ENCODE data around the gene COL28A1. TPM values are rescaled to one million over a fixed set of nuclear protein-coding genes. Genes with fewer than 3 reads are reported as not detected.

Gene COL28A1
- total and polyA plus RNA-seq, 5 donors = 3.8 to 5.8 (median 4.6) TPM

DNA sequence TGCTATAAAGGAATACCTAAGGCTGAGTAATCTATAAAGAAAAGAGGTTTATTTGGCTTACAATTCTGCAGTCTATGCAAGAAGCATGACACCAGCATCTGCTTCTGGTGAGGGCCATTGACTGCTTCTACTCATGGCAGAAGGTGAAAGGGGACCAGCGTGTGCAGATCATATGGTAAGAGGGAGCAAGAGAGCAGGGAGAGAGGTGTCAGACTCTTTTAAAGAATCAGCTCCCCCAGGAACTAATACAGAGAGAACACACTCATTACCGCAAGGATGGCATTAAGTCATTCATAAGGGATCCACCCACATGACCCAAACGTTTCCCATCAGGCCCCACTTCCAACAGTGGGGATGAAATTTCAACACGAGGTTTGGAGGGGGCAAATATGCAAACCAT, 3.5 kb upstream of the COL28A1 start:
- Histone ChIP-seq H3K27me3 (ENCODE audit: control insufficient read depth, insufficient read depth) (no peaks in the 10 kb centered on the region), H3K9me3 (ENCODE audit: control insufficient read depth, low read length) (no peaks in the 10 kb centered on the region), H3K27ac (ENCODE audit: low read length) (no peak overlapping the region), H3K4me3 (ENCODE audit: low read length) (no peak overlapping the region), H3K4me1 (ENCODE audit: control insufficient read depth, insufficient read depth, low read length) (no peaks in the 10 kb centered on the region)
- DNase-seq (no peak), ATAC-seq (no peak)
- WGBS = 62% methylated on average over 4 of the region's 4 CpGs
- intact Hi-C loops (cut with DNase I) = loop anchor here in 3 of 4 donors (5.0 to 10.0 kb wide), 2 partner anchors 114 to 437 kb away; no protein-coding TSS in a partner anchor

DNA sequence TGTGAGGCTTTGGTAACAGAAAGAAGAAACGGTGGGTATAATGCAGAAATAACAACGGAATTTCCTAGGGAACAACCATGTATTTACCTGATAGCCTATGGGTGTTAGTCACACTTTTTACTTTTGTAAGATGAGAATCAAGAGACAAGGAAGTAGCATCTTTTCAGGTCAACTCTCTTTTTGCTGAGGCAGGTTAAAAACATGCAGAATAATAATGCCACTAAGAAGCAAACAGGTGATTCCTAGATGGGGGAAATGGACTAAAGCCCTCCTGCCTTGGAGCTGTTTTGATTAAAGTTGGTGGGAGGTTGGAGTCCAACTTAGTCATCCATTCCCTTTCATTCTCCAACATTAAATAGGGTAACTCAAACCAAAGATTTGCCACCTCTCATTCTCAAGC, 2.0 kb upstream of the COL28A1 start:
- WGBS = 88% methylated on average over 2 of the region's 2 CpGs
- Histone ChIP-seq H3K9me3 (ENCODE audit: control insufficient read depth, low read length) (no peaks in the 10 kb centered on the region), H3K27me3 (ENCODE audit: control insufficient read depth, insufficient read depth) (no peaks in the 10 kb centered on the region), H3K4me3 (ENCODE audit: low read length) (no peak overlapping the region), H3K4me1 (ENCODE audit: control insufficient read depth, insufficient read depth, low read length) (no peaks in the 10 kb centered on the region), H3K27ac (ENCODE audit: low read length) (no peak overlapping the region)
- ATAC-seq = no peak
- intact Hi-C loops (cut with DNase I) = loop anchor here in 3 of 4 donors (5.0 to 10.0 kb wide), 2 partner anchors 113 to 435 kb away; no protein-coding TSS in a partner anchor
- no peak for DNase-seq

DNA sequence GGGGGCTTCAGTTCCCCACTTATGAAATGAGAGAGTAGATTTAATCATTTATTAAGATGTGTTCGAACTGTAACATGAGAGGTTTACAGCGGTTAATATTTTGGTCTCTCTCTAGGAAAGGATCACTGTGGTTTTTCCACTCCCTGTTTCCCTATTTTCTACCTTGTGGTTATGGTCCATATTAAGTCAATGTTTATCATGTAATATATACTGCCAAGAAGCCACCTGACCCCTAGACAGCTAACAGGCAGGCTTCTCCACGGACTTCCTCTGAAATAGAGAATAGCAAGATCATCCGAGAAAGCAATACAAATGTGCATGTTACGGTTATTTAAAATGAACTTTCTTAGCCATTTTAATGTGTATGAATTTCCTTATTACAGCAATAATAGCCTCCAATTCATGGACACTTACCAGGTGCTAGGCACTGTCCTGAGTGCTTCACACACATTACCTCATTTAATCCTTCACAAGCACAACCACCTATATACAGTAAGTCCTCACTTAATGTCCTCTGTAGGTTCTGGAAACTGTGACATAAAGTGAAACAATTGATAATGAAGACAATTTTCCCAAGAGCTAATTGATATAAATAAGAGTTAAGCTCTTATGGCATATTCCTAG, 835 bp upstream of the COL28A1 start:
- H3K9me3 ChIP-seq (ENCODE audit: control insufficient read depth, low read length) = no peaks in the 10 kb centered on the region
- intact Hi-C loops (cut with DNase I) = loop anchor here in 3 of 4 donors (5.0 to 10.0 kb wide), 2 partner anchors 112 to 434 kb away; no protein-coding TSS in a partner anchor
- H3K27ac ChIP-seq (ENCODE audit: low read length) = no peak overlapping the region
- no peaks in the 10 kb centered on the region for H3K4me1 ChIP-seq (ENCODE audit: control insufficient read depth, insufficient read depth, low read length)
- H3K4me3 ChIP-seq (ENCODE audit: low read length) = no peak overlapping the region
- H3K27me3 ChIP-seq (ENCODE audit: control insufficient read depth, insufficient read depth) = no peaks in the 10 kb centered on the region
- WGBS = 89% methylated on average over 5 of the region's 5 CpGs
- DNase-seq (no peak), ATAC-seq (no peak)

DNA sequence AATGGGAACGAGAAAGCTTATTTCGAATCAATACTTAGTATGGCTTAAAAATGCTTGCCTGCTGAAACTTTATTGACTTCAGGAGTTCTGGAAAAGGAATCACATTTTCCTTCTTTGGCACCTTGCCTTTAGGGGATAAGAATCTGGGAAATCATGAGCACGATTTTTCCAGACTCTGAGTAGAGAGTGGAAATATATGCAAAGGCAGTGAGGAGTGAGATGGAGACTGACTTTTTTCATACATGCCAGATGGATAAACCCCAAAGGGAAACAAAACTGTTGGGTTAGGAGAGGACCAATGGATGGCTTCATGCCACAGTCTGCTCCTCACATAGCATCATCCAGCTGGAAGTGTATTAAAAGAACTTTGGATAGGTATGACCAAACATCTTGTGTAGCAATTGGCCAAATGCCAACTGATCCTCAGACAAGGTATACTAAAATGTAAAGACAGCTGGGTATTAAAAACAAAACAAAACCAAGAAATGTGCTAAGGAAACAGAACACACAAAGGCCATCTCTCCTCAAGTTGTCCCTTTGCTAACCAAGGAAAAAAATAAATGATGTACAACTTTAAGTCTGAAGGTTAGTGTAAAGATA, 1.7 kb downstream of the COL28A1 start:
- H3K4me1 ChIP-seq (ENCODE audit: control insufficient read depth, insufficient read depth, low read length) = no peaks in the 10 kb centered on the region
- intact Hi-C loops (cut with DNase I) = loop anchor here in 2 of 4 donors (10.0 kb wide), 1 partner anchor 109 kb away; no protein-coding TSS in a partner anchor
- H3K27ac ChIP-seq (ENCODE audit: low read length) = no peak overlapping the region
- 72% methylated on average over 3 of the region's 3 CpGs for WGBS
- ATAC-seq = no peak
- H3K27me3 ChIP-seq (ENCODE audit: control insufficient read depth, insufficient read depth) = no peaks in the 10 kb centered on the region
- no peak overlapping the region for H3K4me3 ChIP-seq (ENCODE audit: low read length)
- no peak for DNase-seq
- no peaks in the 10 kb centered on the region for H3K9me3 ChIP-seq (ENCODE audit: control insufficient read depth, low read length)

DNA sequence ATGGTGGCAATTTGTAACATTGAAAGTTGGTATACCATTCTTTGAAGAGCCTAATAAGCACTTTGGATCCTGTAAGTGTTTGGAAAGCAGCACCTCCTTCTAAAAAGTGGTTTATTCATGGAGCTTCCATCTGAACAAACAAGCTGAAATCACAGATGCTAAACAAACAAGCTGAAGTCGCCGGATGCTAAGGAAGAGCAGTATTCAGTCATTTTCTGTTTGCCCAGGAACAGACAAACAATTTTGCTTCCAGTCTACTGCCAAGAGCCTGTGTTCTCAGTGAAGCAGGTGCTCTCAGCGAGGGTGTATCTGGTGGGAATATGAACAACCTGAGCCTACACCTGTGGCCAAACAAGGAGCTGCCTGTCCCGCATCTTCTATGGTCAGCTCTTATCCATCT, 6.3 kb downstream of the COL28A1 start:
- Histone ChIP-seq H3K27ac (ENCODE audit: low read length) (no peak overlapping the region), H3K9me3 (ENCODE audit: control insufficient read depth, low read length) (no peaks in the 10 kb centered on the region), H3K4me1 (ENCODE audit: control insufficient read depth, insufficient read depth, low read length) (no peaks in the 10 kb centered on the region), H3K27me3 (ENCODE audit: control insufficient read depth, insufficient read depth) (no peaks in the 10 kb centered on the region), H3K4me3 (ENCODE audit: low read length) (no peak overlapping the region)
- intact Hi-C loops (cut with DNase I) = no loop called here
- WGBS = 91% methylated on average over 4 of the region's 4 CpGs
- ATAC-seq = no peak
- DNase-seq = no peak

DNA sequence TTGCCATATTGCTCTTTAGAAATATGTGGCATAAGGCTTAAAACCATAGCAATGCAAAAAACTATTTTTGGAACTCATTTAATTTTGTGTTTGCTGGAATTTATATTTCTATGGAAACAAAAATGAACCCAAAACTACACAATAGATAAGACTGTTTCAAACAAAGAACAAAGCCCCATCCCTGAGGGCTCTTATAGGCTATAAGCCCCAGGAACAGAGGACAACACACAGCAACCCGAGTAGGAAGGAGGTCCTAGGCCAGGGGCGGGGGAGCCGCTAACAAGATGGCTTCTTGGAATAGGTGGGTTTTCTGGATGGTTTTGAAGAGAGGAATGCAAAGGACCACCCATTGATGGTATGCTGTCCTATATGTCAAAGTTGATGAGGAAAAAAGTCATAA, 8.6 kb downstream of the COL28A1 start:
- Histone ChIP-seq H3K4me3 (ENCODE audit: low read length) (no peak overlapping the region), H3K9me3 (ENCODE audit: control insufficient read depth, low read length) (no peaks in the 10 kb centered on the region), H3K27me3 (ENCODE audit: control insufficient read depth, insufficient read depth) (no peaks in the 10 kb centered on the region), H3K4me1 (ENCODE audit: control insufficient read depth, insufficient read depth, low read length) (no peaks in the 10 kb centered on the region), H3K27ac (ENCODE audit: low read length) (no peak overlapping the region)
- ATAC-seq = no peak
- WGBS = 80% methylated on average over 3 of the region's 3 CpGs
- no peak for DNase-seq
- intact Hi-C loops (cut with DNase I) = no loop called here

DNA sequence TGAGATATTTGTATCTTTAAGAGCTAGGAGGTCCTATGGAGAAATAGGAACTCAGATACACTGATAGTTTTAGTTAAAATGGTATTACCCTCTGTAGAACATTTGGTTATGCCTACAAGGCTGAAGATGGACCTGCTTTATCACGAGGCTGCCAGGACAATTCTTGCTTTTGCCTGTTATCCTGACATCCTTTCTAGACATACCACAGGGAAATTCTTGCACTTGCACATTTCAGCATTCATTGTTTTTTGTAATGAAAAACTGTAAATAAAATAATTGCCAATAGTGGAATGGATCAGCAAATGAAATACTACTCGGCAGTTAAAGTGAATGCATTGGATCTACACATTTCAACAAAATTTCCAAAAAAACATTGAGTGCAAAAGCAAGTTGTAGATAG, 9.7 kb downstream of the COL28A1 start:
- no peak overlapping the region for H3K4me3 ChIP-seq (ENCODE audit: low read length)
- intact Hi-C loops (cut with DNase I) = no loop called here

DNA sequence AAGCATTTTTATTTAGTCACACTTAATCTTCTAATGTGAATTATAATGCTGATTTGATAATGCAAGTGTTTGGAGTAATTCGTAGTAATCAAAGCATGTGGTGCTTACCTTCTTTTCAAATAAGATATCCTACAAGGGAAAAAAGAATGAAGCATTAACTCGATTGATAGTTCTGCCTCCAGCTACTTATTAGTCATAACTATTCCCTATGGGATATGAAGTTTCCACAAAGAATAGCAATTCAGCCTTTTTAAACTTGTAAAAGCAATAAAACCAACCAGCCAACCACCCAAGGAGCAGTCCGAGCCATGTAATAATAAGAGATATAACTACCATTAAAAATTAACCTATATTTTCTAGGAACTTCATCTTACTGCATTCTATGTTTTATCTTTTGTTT, 11.6 kb downstream of the COL28A1 start:
- WGBS = 66% methylated on average over 3 of the region's 3 CpGs
- ATAC-seq = no peak
- no peaks in the 10 kb centered on the region for H3K4me1 ChIP-seq (ENCODE audit: control insufficient read depth, insufficient read depth, low read length)

More for the DNA sequence above, 9.7 kb downstream of the COL28A1 start:
- no peaks in the 10 kb centered on the region for H3K4me1 ChIP-seq (ENCODE audit: control insufficient read depth, insufficient read depth, low read length)
- H3K9me3 ChIP-seq (ENCODE audit: control insufficient read depth, low read length) = no peaks in the 10 kb centered on the region
- no peak for ATAC-seq
- 93% methylated on average over 2 of the region's 2 CpGs for WGBS
- no peak for DNase-seq
- H3K27ac ChIP-seq (ENCODE audit: low read length) = no peak overlapping the region
- no peaks in the 10 kb centered on the region for H3K27me3 ChIP-seq (ENCODE audit: control insufficient read depth, insufficient read depth)

DNA sequence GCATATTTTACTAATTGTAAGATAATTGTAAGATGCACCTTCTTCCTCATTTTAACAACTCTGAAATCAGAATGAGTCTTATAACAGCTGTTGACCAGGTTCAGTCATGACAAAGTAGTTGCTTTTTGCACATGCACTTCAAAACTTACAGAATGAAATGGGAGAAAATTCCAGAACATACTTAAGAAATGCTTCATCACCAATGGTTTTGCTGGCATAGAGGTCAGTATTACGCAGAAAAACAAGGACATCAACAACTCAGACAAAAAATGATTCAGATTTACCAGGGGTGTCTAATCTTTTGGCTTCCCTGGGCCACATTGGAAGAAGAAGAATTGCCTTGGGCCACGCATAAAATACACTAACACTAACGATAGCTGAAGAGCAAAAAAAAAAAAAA, 13.3 kb downstream of the COL28A1 start:
- DNase-seq = no peak
- no peak overlapping the region for H3K4me3 ChIP-seq (ENCODE audit: low read length)
- 70% methylated on average over 3 of the region's 3 CpGs for WGBS
- intact Hi-C loops (cut with DNase I) = no loop called here
- no peak for ATAC-seq
- H3K27ac ChIP-seq (ENCODE audit: low read length) = no peak overlapping the region
- H3K4me1 ChIP-seq (ENCODE audit: control insufficient read depth, insufficient read depth, low read length) = no peaks in the 10 kb centered on the region
- no peaks in the 10 kb centered on the region for H3K9me3 ChIP-seq (ENCODE audit: control insufficient read depth, low read length)
- H3K27me3 ChIP-seq (ENCODE audit: control insufficient read depth, insufficient read depth) = no peaks in the 10 kb centered on the region

More for the DNA sequence above, 11.6 kb downstream of the COL28A1 start:
- intact Hi-C loops (cut with DNase I) = no loop called here
- Histone ChIP-seq H3K9me3 (ENCODE audit: control insufficient read depth, low read length) (no peaks in the 10 kb centered on the region), H3K27ac (ENCODE audit: low read length) (no peak overlapping the region), H3K4me3 (ENCODE audit: low read length) (no peak overlapping the region), H3K27me3 (ENCODE audit: control insufficient read depth, insufficient read depth) (no peaks in the 10 kb centered on the region)
- DNase-seq = no peak

DNA sequence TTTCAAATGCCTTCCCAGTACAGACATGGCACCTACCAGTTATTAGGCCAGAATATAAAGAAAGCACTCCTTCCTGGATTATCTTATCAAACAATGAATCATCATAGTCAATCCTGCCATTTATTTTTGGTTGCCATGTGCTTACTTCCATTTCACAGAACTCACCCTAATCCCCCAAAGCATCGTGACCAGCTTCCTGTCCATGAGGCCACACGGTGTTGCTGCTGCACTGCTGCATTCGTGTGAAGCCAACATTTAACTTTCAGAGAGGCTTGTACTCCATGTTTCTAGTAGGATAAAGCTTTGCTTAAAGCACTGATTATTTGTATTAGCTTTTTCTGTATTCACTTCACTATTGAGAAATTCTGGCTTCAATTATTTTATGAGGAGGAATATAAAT, 14.4 kb downstream of the COL28A1 start:
- H3K4me1 ChIP-seq (ENCODE audit: control insufficient read depth, insufficient read depth, low read length) = no peaks in the 10 kb centered on the region
- H3K9me3 ChIP-seq (ENCODE audit: control insufficient read depth, low read length) = no peaks in the 10 kb centered on the region
- intact Hi-C loops (cut with DNase I) = no loop called here
- H3K4me3 ChIP-seq (ENCODE audit: low read length) = no peak overlapping the region
- DNase-seq = no peak
- H3K27ac ChIP-seq (ENCODE audit: low read length) = no peak overlapping the region
- no peak for ATAC-seq
- 39% methylated on average over 3 of the region's 3 CpGs for WGBS
- no peaks in the 10 kb centered on the region for H3K27me3 ChIP-seq (ENCODE audit: control insufficient read depth, insufficient read depth)

DNA sequence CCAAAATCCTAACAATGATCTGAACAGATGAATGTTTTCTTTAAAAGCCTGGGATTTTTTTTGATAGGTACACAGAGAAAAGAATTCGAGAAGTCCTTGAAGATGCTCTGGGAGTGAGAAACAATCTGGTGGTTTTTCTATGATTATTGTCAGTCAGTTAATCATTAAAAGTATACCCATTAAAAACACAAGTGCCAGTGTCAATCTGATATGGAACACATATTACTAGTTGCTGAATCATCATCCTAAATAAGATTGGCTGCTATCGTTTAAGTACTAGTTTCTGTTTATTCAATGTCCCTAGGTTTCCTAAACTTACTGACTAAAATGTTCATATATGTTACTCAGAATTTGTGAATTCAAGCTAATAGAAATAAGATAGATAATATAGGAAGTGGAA, 16.1 kb downstream of the COL28A1 start:
- Histone ChIP-seq H3K9me3 (ENCODE audit: control insufficient read depth, low read length) (no peaks in the 10 kb centered on the region), H3K27me3 (ENCODE audit: control insufficient read depth, insufficient read depth) (no peaks in the 10 kb centered on the region), H3K4me1 (ENCODE audit: control insufficient read depth, insufficient read depth, low read length) (no peaks in the 10 kb centered on the region), H3K4me3 (ENCODE audit: low read length) (no peak overlapping the region), H3K27ac (ENCODE audit: low read length) (no peak overlapping the region)
- intact Hi-C loops (cut with DNase I) = no loop called here
- 67% methylated on average over 2 of the region's 2 CpGs for WGBS
- DNase-seq (no peak), ATAC-seq (no peak)

All from right cardiac atrium (tissue), 5 donors.